ENCODE measurements around the gene COPS8.

The COPS8 gene

GRCh38 chr2:237129625-237130263 is 44.1 kb downstream of the COPS8 start:
- DNase-seq, result no peak

DNA sequence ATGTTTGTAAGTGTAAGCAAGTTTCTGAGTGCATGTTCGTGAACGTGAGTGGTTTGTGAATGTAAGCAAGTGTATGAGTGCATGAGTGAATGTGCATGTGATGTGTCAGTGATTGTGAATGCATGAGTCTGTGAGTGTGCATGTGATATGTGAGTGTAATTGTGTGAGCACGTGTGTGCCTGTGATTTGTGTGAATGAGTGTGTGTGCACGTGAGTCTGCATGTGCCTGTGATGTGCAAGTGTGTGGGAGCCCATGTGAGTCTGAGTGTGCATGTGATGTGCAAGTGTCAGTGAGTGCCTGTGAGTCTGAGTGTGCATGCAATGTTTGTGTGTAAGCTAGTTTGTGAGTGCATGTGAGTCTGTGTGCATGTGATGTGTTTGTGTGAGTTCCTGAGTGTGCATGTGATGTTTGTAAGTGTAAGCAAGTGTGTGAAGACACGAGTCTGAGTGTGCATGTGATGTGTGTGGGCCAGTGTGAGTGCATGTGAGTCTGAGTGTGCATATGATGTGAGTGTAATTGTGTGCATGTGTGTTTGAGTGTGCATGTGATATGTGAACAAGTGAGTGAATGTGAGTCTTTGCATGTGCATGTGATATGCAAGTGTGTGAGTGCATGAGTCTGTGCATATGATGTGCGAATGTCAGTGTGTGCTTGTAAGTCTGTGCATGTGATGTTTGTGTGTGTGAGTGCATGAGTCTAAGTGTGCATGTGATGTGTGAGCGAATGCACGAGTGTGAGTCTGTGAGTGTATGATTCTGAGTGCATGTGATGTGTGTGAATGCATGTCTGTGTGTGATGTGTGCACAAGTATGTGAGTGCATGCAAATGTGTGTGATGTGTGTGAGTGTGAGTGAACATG is 45.1 kb downstream of the COPS8 start:
- no peak for DNase-seq
- no peaks in the 10 kb centered on the region for H3K9me3 ChIP-seq (ENCODE audit: control insufficient read depth, low read length)
- no peak overlapping the region for H3K27ac ChIP-seq (ENCODE audit: insufficient read depth, low read length, poor library complexity, severe bottlenecking)
- no peaks in the 10 kb centered on the region for H3K27me3 ChIP-seq (replicated peaks; ENCODE audit: control insufficient read depth, insufficient read depth, low read length, poor library complexity, severe bottlenecking)
- H3K36me3 ChIP-seq (ENCODE audit: control insufficient read depth, insufficient read depth, low read length), result no peaks in the 10 kb centered on the region
- H3K4me3 ChIP-seq (ENCODE audit: insufficient read depth, low read depth, low read length, poor library complexity, severe bottlenecking), result no peak overlapping the region
- no peaks in the 10 kb centered on the region for H3K4me1 ChIP-seq (ENCODE audit: control insufficient read depth, insufficient read depth, low read length, poor library complexity, severe bottlenecking)

More at GRCh38 chr2:237129625-237130263, 44.1 kb downstream of the COPS8 start:
- Histone ChIP-seq H3K4me1 (ENCODE audit: control insufficient read depth, insufficient read depth, low read length, poor library complexity, severe bottlenecking) (no peaks in the 10 kb centered on the region), H3K36me3 (ENCODE audit: control insufficient read depth, insufficient read depth, low read length) (no peaks in the 10 kb centered on the region), H3K9me3 (ENCODE audit: control insufficient read depth, low read length) (no peaks in the 10 kb centered on the region), H3K27ac (ENCODE audit: insufficient read depth, low read length, poor library complexity, severe bottlenecking) (no peak overlapping the region), H3K4me3 (ENCODE audit: insufficient read depth, low read depth, low read length, poor library complexity, severe bottlenecking) (no peak overlapping the region), H3K27me3 (replicated peaks; ENCODE audit: control insufficient read depth, insufficient read depth, low read length, poor library complexity, severe bottlenecking) (no peaks in the 10 kb centered on the region)

- Histone ChIP-seq H3K9me3 (ENCODE audit: control insufficient read depth, low read length) (no peaks in the 10 kb centered on the region), H3K27me3 (replicated peaks; ENCODE audit: control insufficient read depth, insufficient read depth, low read length, poor library complexity, severe bottlenecking) (no peaks in the 10 kb centered on the region), H3K27ac (ENCODE audit: insufficient read depth, low read length, poor library complexity, severe bottlenecking) (no peak overlapping the region), H3K4me3 (ENCODE audit: insufficient read depth, low read depth, low read length, poor library complexity, severe bottlenecking) (no peak overlapping the region), H3K36me3 (ENCODE audit: control insufficient read depth, insufficient read depth, low read length) (no peaks in the 10 kb centered on the region), H3K4me1 (ENCODE audit: control insufficient read depth, insufficient read depth, low read length, poor library complexity, severe bottlenecking) (no peaks in the 10 kb centered on the region)
- no peak for DNase-seq
Observed at GRCh38 chr2:237131749-237132533, 46.3 kb downstream of the COPS8 start.

GRCh38 chr2:237132799-237133198 is 47.1 kb downstream of the COPS8 start:
- Histone ChIP-seq H3K36me3 (ENCODE audit: control insufficient read depth, insufficient read depth, low read length) (no peaks in the 10 kb centered on the region), H3K4me1 (ENCODE audit: control insufficient read depth, insufficient read depth, low read length, poor library complexity, severe bottlenecking) (no peaks in the 10 kb centered on the region), H3K27ac (ENCODE audit: insufficient read depth, low read length, poor library complexity, severe bottlenecking) (no peak overlapping the region), H3K27me3 (replicated peaks; ENCODE audit: control insufficient read depth, insufficient read depth, low read length, poor library complexity, severe bottlenecking) (no peaks in the 10 kb centered on the region), H3K4me3 (ENCODE audit: insufficient read depth, low read depth, low read length, poor library complexity, severe bottlenecking) (no peak overlapping the region), H3K9me3 (ENCODE audit: control insufficient read depth, low read length) (no peaks in the 10 kb centered on the region)
- no peak for DNase-seq

- Histone ChIP-seq H3K27me3 (replicated peaks; ENCODE audit: control insufficient read depth, insufficient read depth, low read length, poor library complexity, severe bottlenecking) (no peaks in the 10 kb centered on the region), H3K36me3 (ENCODE audit: control insufficient read depth, insufficient read depth, low read length) (no peaks in the 10 kb centered on the region), H3K9me3 (ENCODE audit: control insufficient read depth, low read length) (no peaks in the 10 kb centered on the region), H3K27ac (ENCODE audit: insufficient read depth, low read length, poor library complexity, severe bottlenecking) (no peak overlapping the region), H3K4me3 (ENCODE audit: insufficient read depth, low read depth, low read length, poor library complexity, severe bottlenecking) (no peak overlapping the region), H3K4me1 (ENCODE audit: control insufficient read depth, insufficient read depth, low read length, poor library complexity, severe bottlenecking) (no peaks in the 10 kb centered on the region)
- DNase-seq, result no peak
Observed at GRCh38 chr2:237134321-237135230, 48.9 kb downstream of the COPS8 start.

DNA sequence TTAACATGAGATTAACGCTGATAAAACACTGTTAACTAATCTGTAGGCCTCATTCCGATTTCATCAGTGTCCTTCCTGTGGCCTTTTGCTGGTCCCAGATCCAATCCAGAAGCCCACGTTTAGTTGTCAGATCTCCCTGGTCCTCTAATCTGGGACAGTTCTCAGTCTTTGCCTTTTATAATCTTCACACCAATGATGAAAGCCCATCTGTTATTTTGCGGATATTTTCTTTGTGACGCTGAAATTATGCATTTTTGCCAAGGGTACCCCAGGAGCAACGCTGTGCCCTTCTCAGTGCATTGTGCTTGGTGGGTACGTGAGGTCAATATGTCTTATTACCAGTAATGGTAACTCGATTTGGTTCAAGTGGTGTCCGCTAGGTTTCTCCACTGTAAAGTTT is 51.1 kb downstream of the COPS8 start:
- Histone ChIP-seq H3K27ac (ENCODE audit: insufficient read depth, low read length, poor library complexity, severe bottlenecking) (no peak overlapping the region), H3K4me3 (ENCODE audit: insufficient read depth, low read depth, low read length, poor library complexity, severe bottlenecking) (no peak overlapping the region), H3K4me1 (ENCODE audit: control insufficient read depth, insufficient read depth, low read length, poor library complexity, severe bottlenecking) (no peaks in the 10 kb centered on the region), H3K27me3 (replicated peaks; ENCODE audit: control insufficient read depth, insufficient read depth, low read length, poor library complexity, severe bottlenecking) (no peaks in the 10 kb centered on the region), H3K9me3 (ENCODE audit: control insufficient read depth, low read length) (no peaks in the 10 kb centered on the region), H3K36me3 (ENCODE audit: control insufficient read depth, insufficient read depth, low read length) (no peaks in the 10 kb centered on the region)
- DNase-seq, result no peak

DNA sequence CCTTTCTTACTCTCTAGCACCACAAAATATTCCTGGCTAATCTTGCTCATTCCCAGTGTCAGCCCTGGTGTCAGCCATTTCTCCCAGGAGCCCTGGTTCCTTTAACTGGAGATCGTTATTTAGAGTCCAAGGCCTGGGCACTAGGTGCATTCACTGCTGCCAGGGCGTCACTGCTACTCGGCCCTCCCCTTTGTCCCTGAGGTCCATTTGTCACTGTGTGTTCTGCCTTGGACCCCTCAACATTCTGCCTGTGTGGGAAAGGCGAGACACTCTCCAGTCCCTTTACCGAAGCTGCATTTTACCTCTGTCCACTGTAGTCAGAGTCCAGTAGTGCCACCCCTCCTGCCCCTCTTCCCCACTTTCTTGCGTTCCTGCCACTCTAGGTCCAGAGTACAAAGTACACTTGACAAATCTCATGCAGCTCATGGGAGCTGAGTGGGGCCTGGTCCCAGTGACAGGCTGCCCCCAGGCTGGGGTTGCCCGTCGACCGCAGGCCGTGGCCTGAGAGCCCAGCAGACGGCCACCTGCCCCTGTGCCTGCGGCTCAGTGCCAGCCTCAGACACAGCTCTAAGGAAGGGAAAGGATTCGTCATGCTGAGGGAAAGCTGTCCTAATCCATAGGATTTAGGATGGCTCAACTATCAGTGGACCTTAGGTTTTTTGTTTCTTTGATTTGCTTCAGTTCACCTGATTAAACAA is 52.1 kb downstream of the COPS8 start:
- no peak for DNase-seq
- H3K27me3 ChIP-seq (replicated peaks; ENCODE audit: control insufficient read depth, insufficient read depth, low read length, poor library complexity, severe bottlenecking), result no peaks in the 10 kb centered on the region
- no peaks in the 10 kb centered on the region for H3K36me3 ChIP-seq (ENCODE audit: control insufficient read depth, insufficient read depth, low read length)
- H3K9me3 ChIP-seq (ENCODE audit: control insufficient read depth, low read length), result no peaks in the 10 kb centered on the region
- no peaks in the 10 kb centered on the region for H3K4me1 ChIP-seq (ENCODE audit: control insufficient read depth, insufficient read depth, low read length, poor library complexity, severe bottlenecking)
- no peak overlapping the region for H3K4me3 ChIP-seq (ENCODE audit: insufficient read depth, low read depth, low read length, poor library complexity, severe bottlenecking)
- no peak overlapping the region for H3K27ac ChIP-seq (ENCODE audit: insufficient read depth, low read length, poor library complexity, severe bottlenecking)

DNA sequence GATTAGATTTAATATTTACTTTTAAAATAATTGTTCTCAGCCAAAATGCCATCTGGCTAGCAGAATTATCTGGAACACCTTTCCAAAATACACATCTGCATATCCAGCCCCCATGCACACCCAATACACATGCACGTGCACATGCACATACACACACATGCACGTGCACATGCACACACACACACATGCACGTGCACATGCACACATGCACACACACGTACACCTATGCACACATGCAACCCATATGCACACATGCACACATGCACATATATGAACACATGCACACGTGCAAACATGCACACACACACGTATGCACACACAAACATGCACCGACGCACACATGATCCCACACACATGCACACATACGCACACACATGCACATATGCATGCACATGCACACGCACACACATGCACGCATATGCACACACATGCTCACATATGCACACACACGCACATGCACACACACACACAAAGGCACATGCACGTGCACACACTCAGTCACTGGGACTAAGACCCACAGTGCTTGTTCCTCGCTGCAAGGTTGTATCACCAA is 53.5 kb downstream of the COPS8 start:
- H3K36me3 ChIP-seq (ENCODE audit: control insufficient read depth, insufficient read depth, low read length), result no peaks in the 10 kb centered on the region
- no peaks in the 10 kb centered on the region for H3K4me1 ChIP-seq (ENCODE audit: control insufficient read depth, insufficient read depth, low read length, poor library complexity, severe bottlenecking)
- no peak overlapping the region for H3K27ac ChIP-seq (ENCODE audit: insufficient read depth, low read length, poor library complexity, severe bottlenecking)
- no peaks in the 10 kb centered on the region for H3K9me3 ChIP-seq (ENCODE audit: control insufficient read depth, low read length)
- H3K27me3 ChIP-seq (replicated peaks; ENCODE audit: control insufficient read depth, insufficient read depth, low read length, poor library complexity, severe bottlenecking), result no peaks in the 10 kb centered on the region
- H3K4me3 ChIP-seq (ENCODE audit: insufficient read depth, low read depth, low read length, poor library complexity, severe bottlenecking), result no peak overlapping the region
- no peak for DNase-seq

Data from effector memory CD4-positive, alpha-beta T cell (primary cell).